Naive B cell (primary cell): ENCODE results near the gene MOB1B. TPM values are rescaled to one million over a fixed set of nuclear protein-coding genes. Genes with fewer than 3 reads are reported as not detected.
A peak's percentile ranks its signal among the peaks of the same experiment; 100 is the strongest.

Experiments used
- ATAC-seq, 2 donors: fragments of 150-1000 bp; cut with Tn5 transposase; 2 replicates each; pipeline ENCODE4 v1.10.0; 2021; ENCODE audit warnings: low read depth in 2 of 2, mild to moderate bottlenecking in 2 of 2, moderate library complexity in 2 of 2
- DNase-seq: peaks from one replicate; pipeline ENCODE4 v3.0.0; 2022
- H3K27ac Mint-ChIP-seq, 6 donors: one replicate each; pipeline ENCODE4 v1.8.0; 2020 to 2022; ENCODE audit warnings: mild to moderate bottlenecking in 6 of 6, mixed read lengths in 6 of 6, moderate library complexity in 5 of 6, inconsistent platforms in 2 of 6
- H3K27me3 Mint-ChIP-seq, 3 donors: one replicate each; pipeline ENCODE4 v1.8.0; 2021 to 2022; ENCODE audit warnings: mixed read lengths in 3 of 3, mild to moderate bottlenecking in 1 of 3
- H3K36me3 Mint-ChIP-seq, 2 donors: one replicate each; pipeline ENCODE4 v1.8.0; 2020 to 2022; ENCODE audit warnings: mixed read lengths in 2 of 2, inconsistent platforms in 1 of 2, mild to moderate bottlenecking in 1 of 2
- H3K4me1 Mint-ChIP-seq, 3 donors: one replicate each; pipeline ENCODE4 v1.8.0; 2020 to 2022; ENCODE audit warnings: mixed read lengths in 3 of 3, inconsistent platforms in 1 of 3, mild to moderate bottlenecking in 1 of 3, moderate library complexity in 1 of 3
- H3K4me3 Mint-ChIP-seq, 8 donors: one replicate each; pipeline ENCODE4 v1.8.0; 2020 to 2022; ENCODE audit warnings: mild to moderate bottlenecking in 8 of 8, mixed read lengths in 8 of 8, moderate library complexity in 8 of 8, inconsistent platforms in 2 of 8
- H3K9me3 Mint-ChIP-seq, 7 donors: one replicate each; pipeline ENCODE4 v1.8.0; 2020 to 2022; ENCODE audit warnings: mixed read lengths in 7 of 7, mild to moderate bottlenecking in 5 of 7, inconsistent platforms in 2 of 7, moderate library complexity in 1 of 7
- polyA plus RNA-seq, 6 donors: library from polyadenylated mRNA; unstranded; fragments of 300-500 nt; fragmentation: Illumina TruSeq; gene quantifications; one replicate each; pipeline ENCODE4 v1.2.3, GENCODE V29; 2021; ENCODE audit warnings: low read depth in 6 of 6

Gene MOB1B
- 1 to 10 TPM in 4 of 6 donors, under 1 TPM in 2; 0.91 to 2.1 (median 1.2) TPM for polyA plus RNA-seq

DNA sequence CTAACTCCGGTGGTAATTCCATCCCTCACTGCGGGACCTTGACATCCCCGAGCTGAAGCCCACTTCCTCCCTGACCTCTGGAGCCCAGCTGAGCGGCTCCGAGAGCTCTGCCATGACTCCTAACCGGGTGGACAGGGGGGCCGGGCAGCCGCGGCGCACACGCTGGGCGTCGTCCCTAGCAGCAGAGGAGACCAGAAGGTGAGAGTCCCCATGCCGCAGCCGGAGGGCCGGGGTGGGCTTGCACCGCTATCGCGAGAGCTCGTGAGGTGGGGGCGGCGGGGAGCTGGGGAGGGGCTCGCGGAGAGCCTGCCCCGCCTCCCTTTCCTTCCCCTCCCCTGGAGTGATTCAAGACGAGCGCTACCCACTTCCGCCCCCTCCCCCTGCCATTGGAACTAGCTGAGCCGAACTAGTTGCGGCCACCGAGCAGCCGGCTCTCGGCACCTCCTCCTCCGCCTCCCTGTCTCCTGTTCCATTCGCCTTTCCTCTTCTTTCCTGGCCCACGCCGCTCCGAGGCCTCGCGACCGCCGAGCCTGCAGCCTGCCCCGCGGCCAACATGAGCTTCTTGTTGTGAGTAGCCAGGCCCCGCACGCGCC lies at the start of gene MOB1B:
TSS of gene MOB1B (plus strand) at position 386 of the 593 bp plus-strand sequence. CDS start at position 554, 168 bp downstream.
- Mint-ChIP-seq H3K27me3 (no peaks in the 10 kb centered on the region), H3K27ac (peak within 1 kb of the TSS; percentile 53 to 98 (median 90)), H3K9me3 (no peaks in the 10 kb centered on the region), H3K36me3 (no peaks in the 10 kb centered on the region), H3K4me3 (peak within 1 kb of the TSS; percentile 96 to 99 (median 98)), H3K4me1 (peaks cover 24 to 48% (median 33%) of the 10 kb centered on the region in 3 donors)
- ATAC-seq: peak; percentile 95
- DNase-seq: peak; percentile 82

DNA sequence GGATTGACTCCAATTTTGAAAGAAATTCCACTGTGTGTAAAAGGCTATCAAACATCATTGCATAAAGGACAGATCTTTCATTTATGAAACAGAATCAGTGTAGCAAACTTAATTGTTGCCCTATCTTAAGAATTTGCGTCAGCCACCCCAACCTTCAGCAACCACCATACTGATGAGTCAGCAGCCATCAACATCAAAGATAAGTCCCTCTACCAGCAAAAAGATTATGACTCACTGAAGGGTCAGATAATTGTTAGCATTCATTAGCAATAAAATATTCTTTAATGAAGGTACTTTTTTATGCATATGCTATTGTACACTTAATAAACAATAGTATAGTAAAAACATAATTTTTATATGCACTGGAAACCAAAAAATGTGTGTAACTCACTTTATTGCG lies 46.7 kb upstream of the MOB1B start:
- H3K27me3 Mint-ChIP-seq: no peaks in the 10 kb centered on the region
- no peak overlapping the region for H3K27ac Mint-ChIP-seq
- peaks cover 0 to 4% (median 0%) of the 10 kb centered on the region in 3 donors for H3K4me1 Mint-ChIP-seq
- ATAC-seq (no peak), DNase-seq (no peak)
- no peak overlapping the region for H3K4me3 Mint-ChIP-seq
- H3K9me3 Mint-ChIP-seq: no peaks in the 10 kb centered on the region
- H3K36me3 Mint-ChIP-seq: no peaks in the 10 kb centered on the region

DNA sequence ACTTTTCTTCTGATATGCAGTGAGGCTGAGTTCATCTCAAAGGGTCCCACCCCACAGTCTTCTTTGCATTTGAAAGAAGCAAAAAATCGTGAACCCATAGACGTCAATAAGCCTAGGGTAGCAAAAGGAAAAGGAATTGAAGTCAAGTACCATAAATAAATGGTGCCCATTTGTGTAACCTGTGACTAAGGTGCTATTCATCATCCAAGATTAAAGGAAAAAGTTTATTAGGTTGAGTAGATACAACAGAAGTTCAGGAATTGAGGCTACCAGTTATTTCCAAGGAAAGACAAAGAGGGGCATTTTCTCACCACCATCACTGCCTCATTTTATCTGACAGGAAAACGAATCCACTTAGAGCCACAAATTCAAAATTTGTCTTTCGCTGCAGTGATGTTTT lies 43.7 kb upstream of the MOB1B start:
- ATAC-seq: no peak
- no peaks in the 10 kb centered on the region for H3K36me3 Mint-ChIP-seq
- peaks cover 0 to 4% (median 0%) of the 10 kb centered on the region in 3 donors for H3K4me1 Mint-ChIP-seq
- H3K4me3 Mint-ChIP-seq: no peak overlapping the region
- H3K9me3 Mint-ChIP-seq: no peaks in the 10 kb centered on the region
- no peaks in the 10 kb centered on the region for H3K27me3 Mint-ChIP-seq
- H3K27ac Mint-ChIP-seq: no peak overlapping the region
- DNase-seq: no peak

DNA sequence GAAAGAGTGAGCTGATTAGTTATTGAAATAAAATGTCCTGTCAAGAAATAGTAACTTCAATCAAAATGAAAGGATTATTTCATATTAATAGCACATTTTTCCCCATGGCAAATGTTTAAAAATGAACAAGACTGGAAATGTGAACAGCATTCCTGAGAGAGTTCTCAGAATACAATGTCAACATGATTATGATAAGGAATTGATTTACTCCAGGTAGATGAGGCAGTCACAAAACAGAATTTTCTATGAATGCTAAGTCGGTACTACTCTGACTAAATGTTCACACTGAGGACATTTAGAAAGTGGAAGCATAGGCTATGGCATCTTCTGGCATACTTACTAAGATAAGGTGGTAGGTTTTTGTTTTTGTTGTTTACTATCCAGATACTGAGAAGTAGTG lies 43.1 kb upstream of the MOB1B start:
- Mint-ChIP-seq H3K9me3 (no peaks in the 10 kb centered on the region), H3K27me3 (no peaks in the 10 kb centered on the region)

DNA sequence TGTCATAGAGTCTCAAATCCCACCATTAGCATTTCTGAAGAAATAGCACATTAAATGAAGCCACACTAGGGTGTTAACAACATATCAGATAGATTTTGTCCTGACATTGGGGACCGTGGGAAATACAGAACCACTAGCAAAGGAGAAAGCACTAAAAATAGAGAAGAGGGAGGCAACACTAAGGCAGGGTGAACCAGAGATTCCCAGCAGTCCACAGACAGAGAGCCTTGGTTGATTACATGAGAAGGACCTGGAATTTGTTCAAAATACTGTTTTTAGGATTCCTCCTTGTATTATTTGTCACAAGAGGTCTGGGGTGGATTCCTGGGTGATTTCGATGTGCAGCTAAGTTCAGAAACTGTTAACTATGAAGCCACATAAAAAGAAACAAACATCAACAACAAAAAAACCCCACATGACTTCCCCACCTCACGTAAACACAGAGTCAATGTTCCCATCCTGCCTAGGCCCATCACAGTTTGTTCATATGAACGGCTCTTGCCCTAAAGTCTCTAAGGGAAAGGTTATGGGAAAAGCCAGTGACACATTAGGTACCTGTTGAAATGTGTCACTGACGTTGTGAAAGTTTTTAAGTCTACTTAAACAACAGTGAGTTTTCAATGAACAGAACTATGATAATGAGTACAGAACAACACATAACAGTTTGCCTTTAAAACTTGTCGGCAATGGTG lies 38.9 kb upstream of the MOB1B start:
- no peak for ATAC-seq
- H3K4me3 Mint-ChIP-seq: no peak overlapping the region

More for the DNA sequence above, 43.1 kb upstream of the MOB1B start:
- no peaks in the 10 kb centered on the region for H3K36me3 Mint-ChIP-seq
- no peak for DNase-seq
- H3K27ac Mint-ChIP-seq: no peak overlapping the region
- no peaks in the 10 kb centered on the region for H3K4me1 Mint-ChIP-seq
- no peak for ATAC-seq
- no peak overlapping the region for H3K4me3 Mint-ChIP-seq

DNA sequence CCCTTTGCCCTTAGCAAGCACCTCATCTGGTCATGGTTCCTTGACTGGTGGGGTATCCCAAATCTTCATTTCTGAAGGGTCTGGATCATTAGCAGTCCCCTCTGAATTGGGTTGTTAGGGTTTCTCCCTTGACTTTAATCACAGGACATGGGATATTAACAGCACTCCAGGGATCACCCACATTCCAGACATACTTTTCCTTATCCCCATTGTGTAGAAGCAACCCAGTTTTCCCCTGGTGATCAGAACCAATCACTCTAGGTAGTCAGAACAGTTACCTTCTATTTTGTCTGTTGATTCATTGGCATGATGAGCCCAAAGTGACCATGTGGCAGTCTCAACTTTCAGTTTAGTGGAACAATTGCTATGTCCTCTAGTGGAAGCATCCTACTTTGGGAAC lies 33.4 kb upstream of the MOB1B start:
- Mint-ChIP-seq H3K27ac (no peak overlapping the region), H3K36me3 (no peaks in the 10 kb centered on the region), H3K9me3 (no peaks in the 10 kb centered on the region), H3K4me3 (no peak overlapping the region), H3K4me1 (peaks cover 0 to 5% (median 3%) of the 10 kb centered on the region in 3 donors), H3K27me3 (no peaks in the 10 kb centered on the region)
- no peak for DNase-seq
- ATAC-seq: no peak

More for the DNA sequence above, 38.9 kb upstream of the MOB1B start:
- peak overlapping the region in 2 of 6 donors; percentile 3 to 55 for H3K27ac Mint-ChIP-seq
- H3K9me3 Mint-ChIP-seq: no peaks in the 10 kb centered on the region
- no peaks in the 10 kb centered on the region for H3K36me3 Mint-ChIP-seq
- H3K27me3 Mint-ChIP-seq: no peaks in the 10 kb centered on the region
- H3K4me1 Mint-ChIP-seq: peaks cover 0 to 5% (median 0%) of the 10 kb centered on the region in 3 donors
- DNase-seq: no peak

DNA sequence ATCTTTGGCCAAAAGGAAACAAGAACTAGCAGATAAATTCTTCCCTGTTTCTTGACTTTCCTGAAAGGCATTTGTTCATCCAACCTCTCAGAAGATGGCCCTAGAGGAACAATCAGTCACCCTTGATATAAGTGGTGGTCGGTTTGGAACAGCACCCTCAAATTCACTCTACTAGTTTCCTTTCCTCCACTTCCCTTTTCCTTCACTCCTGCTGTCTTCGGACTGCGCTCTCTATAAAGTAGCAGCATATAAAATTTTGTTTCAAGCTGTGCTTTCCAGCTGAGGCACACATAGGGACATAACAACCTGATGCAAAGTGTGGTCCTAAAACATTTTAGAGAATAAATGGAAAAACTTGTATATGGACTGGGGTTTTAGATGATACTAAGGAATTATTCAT lies 29.0 kb upstream of the MOB1B start:
- no peaks in the 10 kb centered on the region for H3K9me3 Mint-ChIP-seq
- DNase-seq: no peak
- H3K36me3 Mint-ChIP-seq: no peaks in the 10 kb centered on the region
- H3K27me3 Mint-ChIP-seq: no peaks in the 10 kb centered on the region
- H3K4me3 Mint-ChIP-seq: no peak overlapping the region
- peaks cover 18 to 20% (median 19%) of the 10 kb centered on the region in 3 donors for H3K4me1 Mint-ChIP-seq
- no peak for ATAC-seq
- no peak overlapping the region for H3K27ac Mint-ChIP-seq

DNA sequence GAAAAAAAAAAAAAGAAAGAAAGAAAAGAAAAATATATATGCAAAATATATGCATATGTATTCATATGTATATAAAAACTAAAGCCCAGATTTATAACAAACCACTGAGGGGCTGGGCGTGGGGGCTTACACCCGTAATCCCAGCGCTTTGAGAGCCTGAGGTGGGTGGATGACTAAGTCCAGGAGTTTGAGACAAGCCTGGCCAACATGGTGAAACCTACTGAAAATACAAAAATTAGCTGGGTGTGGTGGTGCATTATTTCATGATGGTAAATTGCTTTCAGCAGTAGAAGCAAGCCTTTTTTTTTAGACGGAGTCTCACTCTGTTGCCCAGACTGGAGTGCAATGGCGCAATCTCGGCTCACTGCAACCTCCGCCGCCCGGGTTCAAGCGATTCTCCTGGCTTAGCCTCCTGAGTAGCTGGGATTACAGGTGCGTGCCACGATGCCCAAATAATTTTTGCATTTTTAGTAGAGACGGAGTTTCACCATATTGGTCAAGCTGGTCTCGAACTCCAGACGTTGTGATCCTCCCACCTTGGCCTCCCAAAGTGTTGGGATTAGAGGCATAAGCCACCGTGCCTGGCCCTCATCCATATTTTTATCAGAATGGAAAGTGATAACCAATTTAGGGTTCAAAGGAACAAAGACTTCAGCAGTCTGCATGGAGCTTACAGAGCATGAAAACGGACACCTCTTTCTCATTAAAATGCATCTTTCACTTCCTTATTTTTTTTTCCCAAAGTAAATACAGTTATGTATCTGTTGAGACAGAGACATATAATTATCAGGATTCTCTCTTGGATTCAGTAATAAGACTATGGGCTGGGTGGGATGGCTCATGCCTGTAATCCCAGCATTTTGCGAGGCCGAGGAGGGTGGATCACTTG lies 27.7 kb upstream of the MOB1B start:
- H3K27me3 Mint-ChIP-seq: no peaks in the 10 kb centered on the region
- peak overlapping the region in 5 of 6 donors; percentile 32 to 62 (median 49) for H3K27ac Mint-ChIP-seq
- ATAC-seq (peak; percentile 97), DNase-seq (peak; percentile 46)
- no peaks in the 10 kb centered on the region for H3K36me3 Mint-ChIP-seq
- peak overlapping the region in 7 of 8 donors; percentile 22 to 86 (median 66) for H3K4me3 Mint-ChIP-seq
- H3K4me1 Mint-ChIP-seq: peaks cover 18 to 20% (median 19%) of the 10 kb centered on the region in 3 donors
- H3K9me3 Mint-ChIP-seq: no peaks in the 10 kb centered on the region

DNA sequence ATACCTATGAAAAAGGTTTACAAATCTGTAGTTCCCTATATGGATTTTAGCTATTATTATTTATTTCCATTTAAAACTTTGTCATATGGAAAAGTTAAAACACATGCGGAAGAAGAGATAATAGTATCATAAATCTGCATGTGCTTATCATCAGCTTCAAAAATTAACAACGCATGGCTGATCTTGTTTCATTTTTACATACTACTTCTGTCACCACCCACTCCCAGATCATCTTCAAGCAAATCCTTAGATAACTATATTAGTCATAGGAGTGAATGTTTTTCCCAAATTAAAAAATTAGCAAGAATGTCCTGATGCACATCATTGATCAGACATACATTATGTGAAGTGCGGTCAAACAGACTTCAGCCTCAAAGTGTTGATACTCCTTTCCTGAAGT lies 24.6 kb upstream of the MOB1B start:
- Mint-ChIP-seq H3K27ac (no peak overlapping the region), H3K4me1 (peaks cover 18 to 20% (median 19%) of the 10 kb centered on the region in 3 donors), H3K36me3 (no peaks in the 10 kb centered on the region), H3K4me3 (no peak overlapping the region), H3K9me3 (no peaks in the 10 kb centered on the region), H3K27me3 (no peaks in the 10 kb centered on the region)
- DNase-seq (no peak), ATAC-seq (no peak)

DNA sequence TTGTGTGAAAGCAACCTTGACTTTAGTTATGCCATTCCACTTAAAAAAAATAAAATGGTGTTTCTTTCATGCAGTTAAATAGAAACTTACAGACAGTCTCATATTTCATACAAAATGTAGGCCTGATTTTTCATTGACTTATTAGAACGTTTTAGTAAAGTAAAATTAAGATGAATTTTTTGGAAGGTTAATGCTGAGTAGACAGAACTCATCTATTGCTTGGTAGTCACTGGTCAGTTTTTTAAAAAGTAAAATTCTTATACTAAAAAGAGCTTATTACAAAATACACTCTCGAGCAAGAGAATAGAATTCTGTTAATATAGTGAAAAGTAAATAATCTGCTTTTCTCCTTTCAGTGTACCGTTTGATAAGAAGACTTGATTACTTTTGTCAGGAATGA lies 21.4 kb upstream of the MOB1B start:
- H3K4me1 Mint-ChIP-seq: peaks cover 4 to 6% (median 5%) of the 10 kb centered on the region in 3 donors
- DNase-seq (no peak), ATAC-seq (no peak)
- H3K27me3 Mint-ChIP-seq: no peaks in the 10 kb centered on the region
- no peaks in the 10 kb centered on the region for H3K36me3 Mint-ChIP-seq
- H3K27ac Mint-ChIP-seq: no peak overlapping the region
- peaks cover 0 to 6% (median 0%) of the 10 kb centered on the region in 7 donors for H3K9me3 Mint-ChIP-seq
- H3K4me3 Mint-ChIP-seq: no peak overlapping the region

DNA sequence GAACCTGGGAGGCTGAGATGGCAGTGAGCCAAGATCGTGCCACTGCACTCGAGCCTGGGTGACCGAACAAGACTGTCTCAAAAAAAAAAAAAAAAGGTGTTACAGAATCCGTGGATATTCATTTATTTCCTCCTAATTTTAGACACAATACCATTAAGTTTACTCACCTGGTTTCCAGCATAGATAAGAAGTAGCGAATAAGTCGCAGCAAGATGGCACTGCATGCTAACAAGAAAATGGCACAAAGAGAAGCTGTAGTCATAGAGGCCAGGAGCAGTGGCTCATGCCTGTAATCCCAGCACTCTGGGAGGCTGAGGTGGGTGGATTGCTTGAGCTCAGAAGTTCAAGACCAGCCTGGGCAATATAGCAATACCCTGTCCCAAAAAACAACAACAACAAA lies 17.0 kb upstream of the MOB1B start:
- H3K4me3 Mint-ChIP-seq: no peak overlapping the region
- no peak for DNase-seq
- H3K27ac Mint-ChIP-seq: no peak overlapping the region
- no peaks in the 10 kb centered on the region for H3K4me1 Mint-ChIP-seq
- no peak for ATAC-seq
- H3K9me3 Mint-ChIP-seq: peaks cover 0 to 6% (median 0%) of the 10 kb centered on the region in 7 donors
- H3K36me3 Mint-ChIP-seq: no peaks in the 10 kb centered on the region
- peaks cover 0 to 4% (median 0%) of the 10 kb centered on the region in 3 donors for H3K27me3 Mint-ChIP-seq

DNA sequence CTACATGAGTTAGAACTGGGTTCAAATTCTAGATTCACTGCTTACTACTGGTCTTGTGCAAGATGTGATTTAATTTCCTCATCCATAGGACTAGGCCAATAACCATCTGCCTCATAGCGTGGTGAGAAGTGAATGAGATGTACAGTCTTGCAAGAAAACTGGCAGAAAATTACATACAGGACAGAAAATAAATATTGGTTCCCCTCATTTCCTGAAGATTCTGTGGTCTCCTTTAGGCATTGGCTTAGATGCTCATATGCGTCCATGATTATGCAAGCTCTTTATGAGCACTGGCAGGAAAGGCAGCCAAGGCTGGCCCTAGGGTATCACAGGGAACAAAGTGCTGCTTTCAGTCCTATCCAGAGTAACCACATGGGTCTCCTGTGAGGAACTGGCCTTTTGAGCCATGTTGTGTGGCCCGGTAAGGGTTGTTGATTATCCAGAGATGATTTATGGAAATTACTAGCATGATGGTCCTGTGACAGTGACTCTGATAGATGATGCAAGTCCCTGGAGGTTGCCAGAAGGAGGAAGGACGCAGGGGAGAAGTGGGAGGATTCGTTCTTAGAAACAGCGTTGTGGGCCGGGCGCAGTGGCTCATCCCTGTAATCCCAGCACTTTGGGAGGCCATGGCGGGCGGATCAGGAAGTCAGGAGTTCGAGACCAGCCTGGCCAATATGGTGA lies 9.9 kb upstream of the MOB1B start:
- H3K4me3 Mint-ChIP-seq: no peak overlapping the region
- H3K27ac Mint-ChIP-seq: peak overlapping the region in 1 of 6 donors; percentile 14
- H3K36me3 Mint-ChIP-seq: no peaks in the 10 kb centered on the region
- peaks cover 0 to 5% (median 0%) of the 10 kb centered on the region in 3 donors for H3K4me1 Mint-ChIP-seq
- ATAC-seq: no peak
- no peak for DNase-seq
- no peaks in the 10 kb centered on the region for H3K27me3 Mint-ChIP-seq
- no peaks in the 10 kb centered on the region for H3K9me3 Mint-ChIP-seq

DNA sequence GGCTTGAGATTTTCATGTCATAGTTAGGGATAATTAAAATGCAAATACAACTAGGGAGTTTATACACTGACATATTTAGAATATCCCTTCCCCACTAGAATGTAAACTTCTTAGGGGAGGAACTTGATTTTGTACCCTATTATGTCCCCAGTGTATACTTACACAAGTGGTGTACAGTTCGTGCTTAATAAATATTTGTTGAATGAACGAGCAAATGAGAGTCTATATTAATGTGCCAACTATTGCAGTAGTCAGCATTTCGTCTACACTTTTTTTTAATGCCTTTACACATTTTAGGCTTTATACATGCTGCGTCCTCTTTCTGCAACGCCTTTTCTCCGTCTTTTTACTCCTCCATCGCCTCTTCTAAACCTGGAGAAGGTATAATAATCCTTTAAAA lies 8.4 kb upstream of the MOB1B start:
- DNase-seq: no peak
- Mint-ChIP-seq H3K36me3 (no peaks in the 10 kb centered on the region), H3K9me3 (no peaks in the 10 kb centered on the region), H3K27me3 (no peaks in the 10 kb centered on the region), H3K4me3 (no peak overlapping the region), H3K4me1 (peaks cover 0 to 5% (median 0%) of the 10 kb centered on the region in 3 donors), H3K27ac (no peak overlapping the region)
- no peak for ATAC-seq
